HL-60/S4 treated with retinoic acid at 250 ng/mL for 4 days and 3 days (cell line): Measurements from ENCODE around the gene OSBPL8.

Source experiments
- in situ Hi-C: fragments of 300-500 bp; cut with MboI; formaldehyde crosslinking; loops from 2 replicates; pipeline ENCODE4 v1.7.0; 2022; ENCODE audit warnings: low sequenced_read_pairs

Gene OSBPL8

GRCh38 chr12:76555797-76556196 lies 3.8 kb downstream of the OSBPL8 start:
- in situ Hi-C loops, result no loop called here

DNA sequence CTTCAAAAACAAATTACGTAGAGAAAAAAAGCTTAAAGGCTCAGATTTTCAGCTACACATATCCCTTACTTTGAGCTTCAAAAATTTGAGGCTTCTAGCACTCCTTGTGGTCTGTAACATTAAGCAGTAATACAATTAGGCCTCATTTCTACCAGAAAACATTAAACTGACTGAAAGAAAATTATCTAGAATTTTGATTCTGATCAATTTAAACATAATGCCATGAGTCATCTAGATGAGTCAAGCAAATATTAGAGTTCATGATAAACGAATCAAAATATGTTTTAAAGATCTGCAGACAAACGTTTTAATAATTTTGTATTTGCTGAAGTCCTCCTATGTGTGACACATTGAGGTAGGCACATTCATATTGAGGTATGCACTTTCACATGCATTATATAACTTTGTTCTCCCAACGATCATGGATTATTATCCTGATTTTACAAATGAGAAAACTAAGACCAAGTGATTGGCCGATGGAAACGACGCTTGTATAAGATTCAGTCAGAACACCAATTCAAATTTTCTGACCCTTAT lies 4.3 kb downstream of the OSBPL8 start:
- in situ Hi-C loops, result no loop called here

GRCh38 chr12:76554405-76555230 lies 5.0 kb downstream of the OSBPL8 start:
- in situ Hi-C loops, result no loop called here

GRCh38 chr12:76552343-76552938 lies 7.1 kb downstream of the OSBPL8 start:
- in situ Hi-C loops, result no loop called here

DNA sequence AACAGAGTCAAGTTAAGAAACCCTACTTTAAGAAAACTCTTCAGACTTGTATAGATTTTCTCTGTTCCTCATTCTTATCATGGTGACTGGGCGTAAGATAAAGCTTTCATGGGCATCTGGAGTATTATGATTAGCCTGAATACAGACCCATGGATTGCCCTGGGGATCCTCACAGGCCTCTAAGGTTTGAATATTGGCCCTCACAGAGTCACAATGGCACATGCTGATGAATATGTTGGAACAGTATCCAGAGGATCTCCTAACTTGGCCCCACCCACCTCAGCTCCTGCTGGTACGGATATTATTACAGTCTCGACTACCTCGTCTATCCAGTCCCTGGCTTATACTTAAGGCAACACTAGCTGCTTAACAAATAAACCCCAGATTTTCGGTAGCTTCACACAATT lies 8.1 kb downstream of the OSBPL8 start:
- in situ Hi-C loops, result no loop called here

- in situ Hi-C loops, result no loop called here
Observed at GRCh38 chr12:76549131-76549530, 10.4 kb downstream of the OSBPL8 start.

- in situ Hi-C loops, result no loop called here
Observed at GRCh38 chr12:76548222-76548837, 11.2 kb downstream of the OSBPL8 start.

DNA sequence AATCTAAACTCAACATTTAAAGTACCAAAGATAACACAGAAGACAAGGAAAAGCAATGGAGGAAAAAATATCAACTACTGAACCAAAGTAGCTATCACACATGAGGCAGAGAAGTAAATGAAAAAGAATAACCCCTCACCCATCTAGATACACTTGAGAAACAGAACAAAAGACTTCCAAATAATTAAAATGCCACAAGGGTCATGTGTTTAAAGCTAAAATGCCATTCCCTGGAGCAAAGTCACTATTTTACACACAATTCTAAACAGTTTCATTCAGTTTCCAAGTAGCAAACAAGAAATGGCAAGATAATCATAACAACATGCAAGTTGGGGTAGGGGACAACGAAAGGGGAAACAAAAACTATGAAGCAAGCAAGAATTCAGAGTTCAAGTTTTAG lies 12.0 kb downstream of the OSBPL8 start:
- in situ Hi-C loops, result no loop called here

DNA sequence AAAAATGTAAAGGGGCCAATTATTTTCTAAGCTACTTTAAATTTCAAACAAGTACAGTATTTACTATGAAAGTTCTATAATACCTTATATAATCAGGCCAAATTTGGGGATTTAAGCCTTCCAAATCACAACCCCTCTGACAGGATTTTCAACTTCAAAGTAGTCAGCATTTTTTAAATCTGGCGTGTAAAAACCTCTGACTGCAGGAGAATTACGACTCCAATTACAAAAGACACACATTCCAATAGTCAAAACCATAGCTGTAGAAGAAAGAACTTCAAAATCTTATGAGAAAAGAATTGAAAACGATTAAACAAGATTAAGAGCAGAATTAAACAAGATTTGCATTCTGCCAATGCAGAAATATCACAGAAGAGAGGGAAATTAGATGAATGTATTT lies 12.7 kb downstream of the OSBPL8 start:
- in situ Hi-C loops, result no loop called here

DNA sequence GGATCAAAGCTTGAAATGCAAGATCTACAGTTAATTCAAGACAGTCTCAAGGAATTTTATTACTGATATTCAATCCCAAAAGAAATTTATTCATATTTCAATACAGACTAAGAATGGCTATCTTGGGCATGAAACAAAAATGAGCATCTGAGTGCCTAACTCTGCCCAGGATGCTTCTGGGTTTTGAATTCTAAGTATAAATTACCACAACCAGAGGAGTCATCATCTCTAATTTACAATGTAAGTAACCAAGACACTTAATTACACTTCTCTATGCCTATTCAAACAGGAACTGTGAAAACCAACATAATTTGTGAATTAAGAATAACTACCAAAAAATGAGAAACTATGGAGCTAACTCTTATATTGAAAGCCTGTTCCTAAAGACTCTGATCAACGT lies 14.1 kb downstream of the OSBPL8 start:
- in situ Hi-C loops, result no loop called here

- in situ Hi-C loops, result no loop called here
Observed at GRCh38 chr12:76544601-76545261, 14.8 kb downstream of the OSBPL8 start.

- in situ Hi-C loops, result no loop called here
Observed at GRCh38 chr12:76543813-76544347, 15.7 kb downstream of the OSBPL8 start.

DNA sequence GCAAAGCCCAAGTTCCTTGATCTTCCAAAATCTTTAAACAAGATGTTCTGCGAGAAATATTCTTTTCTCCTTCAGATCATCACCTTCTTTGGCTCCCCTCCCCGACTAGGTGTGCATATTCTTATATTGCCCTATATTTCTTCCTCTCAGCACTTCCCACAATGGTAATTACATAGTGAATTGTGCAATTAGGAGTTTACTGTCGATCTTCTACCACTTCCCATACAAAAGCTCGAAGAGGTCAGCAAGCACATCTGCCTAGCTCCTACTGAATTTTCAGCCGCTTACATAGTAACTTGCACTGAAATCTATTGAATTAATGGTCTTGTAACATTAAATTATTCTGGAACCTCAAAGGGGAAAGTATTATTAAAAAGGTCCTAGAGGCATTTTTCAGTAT lies 16.7 kb downstream of the OSBPL8 start:
- in situ Hi-C loops, result no loop called here

DNA sequence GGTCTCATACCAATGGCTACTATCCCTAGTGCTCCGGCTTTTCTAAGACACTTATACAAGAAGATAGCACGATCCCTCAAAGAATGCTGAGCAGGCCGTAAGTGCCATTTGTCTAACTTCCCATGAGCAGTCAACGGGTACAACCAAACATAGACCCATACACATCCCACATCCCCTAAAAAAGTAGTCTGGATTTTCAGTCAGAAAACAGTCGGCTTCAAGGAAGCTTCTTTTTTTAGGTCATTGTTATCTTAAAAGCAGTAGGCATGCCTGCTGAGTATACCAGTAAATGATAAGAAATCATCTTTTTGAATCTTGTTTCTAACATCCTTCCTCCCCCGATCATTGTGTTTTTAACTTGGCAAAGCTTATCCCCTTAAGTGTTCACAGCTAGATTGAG lies 19.8 kb downstream of the OSBPL8 start:
- in situ Hi-C loops, result no loop called here

DNA sequence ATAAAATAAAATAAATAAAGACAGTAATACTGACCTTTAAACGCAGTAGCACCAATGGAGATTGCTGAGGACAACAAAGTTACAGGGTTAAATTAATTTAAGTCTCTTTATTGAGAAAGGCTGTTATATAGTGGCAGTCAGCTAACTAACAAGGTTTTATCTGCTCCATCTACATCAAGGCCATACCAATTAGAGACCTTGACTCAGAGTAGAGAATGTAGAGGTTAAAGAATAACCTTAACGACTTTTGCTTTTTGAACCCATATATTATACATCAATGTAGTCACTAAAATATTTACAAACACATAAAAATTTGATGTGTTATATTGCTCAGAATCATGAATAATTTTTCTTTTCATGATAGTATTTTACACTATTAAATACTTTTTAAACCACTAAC lies 21.6 kb downstream of the OSBPL8 start:
- in situ Hi-C loops, result no loop called here

DNA sequence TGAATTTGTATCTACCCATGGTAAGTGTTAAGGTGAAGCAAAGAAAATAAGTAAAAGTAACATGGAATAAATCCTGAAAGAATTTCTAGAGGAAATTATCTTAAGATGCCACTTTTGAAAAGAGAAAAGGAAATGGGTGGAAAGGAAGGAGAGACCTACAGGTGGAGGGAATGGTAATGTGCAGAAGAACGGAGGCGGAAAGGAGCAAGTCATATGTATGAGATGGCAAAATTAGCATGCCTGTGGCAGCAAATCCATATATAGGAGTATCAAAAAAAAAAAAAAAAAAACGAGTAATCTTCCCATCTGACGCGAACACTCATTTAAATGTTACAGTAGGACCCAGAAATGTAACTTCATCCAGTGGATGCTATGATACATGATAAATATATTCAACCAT lies 23.0 kb downstream of the OSBPL8 start:
- in situ Hi-C loops, result no loop called here

GRCh38 chr12:76535170-76535569 lies 24.4 kb downstream of the OSBPL8 start:
- in situ Hi-C loops, result no loop called here

GRCh38 chr12:76533331-76533730 lies 26.2 kb downstream of the OSBPL8 start:
- in situ Hi-C loops, result no loop called here

DNA sequence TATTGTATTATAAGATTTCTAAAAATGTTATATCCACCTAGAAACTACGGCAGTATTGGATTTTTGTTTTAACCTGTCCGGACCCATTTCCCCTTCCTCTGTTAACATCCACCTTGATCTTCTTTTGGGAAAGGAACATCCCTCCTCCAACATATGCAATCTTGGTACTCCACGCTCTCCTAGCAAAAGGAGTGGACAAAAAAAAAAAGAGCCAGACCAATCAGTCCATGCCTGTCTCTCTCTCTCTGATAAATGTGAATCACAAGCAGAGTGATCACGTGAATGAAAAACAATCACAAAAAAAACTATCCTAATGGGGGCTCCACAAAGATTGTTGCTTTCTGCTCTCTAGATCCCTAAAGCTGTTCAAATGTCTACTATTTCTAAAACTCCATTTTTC lies 27.1 kb downstream of the OSBPL8 start:
- in situ Hi-C loops, result no loop called here

GRCh38 chr12:76531056-76531455 lies 28.5 kb downstream of the OSBPL8 start:
- in situ Hi-C loops, result no loop called here

GRCh38 chr12:76530516-76530915 lies 29.1 kb downstream of the OSBPL8 start:
- in situ Hi-C loops, result no loop called here
